ENCODE data around the gene KBTBD13. TPM values are rescaled to one million over a fixed set of nuclear protein-coding genes. Genes with fewer than 3 reads are reported as not detected.
"Not testable (repeated sequence)": the region's sequence is repeated elsewhere in the genome, so short reads cannot be mapped to it uniquely, and the experiment has no call there.

The KBTBD13 gene
- total RNA-seq, 2 experiments from 2014 or later = not detected

GRCh38 chr15:65071381-65071811 is 5.2 kb upstream of the KBTBD13 start:
- H3K4me1 Mint-ChIP-seq (ENCODE audit: low read depth) = peaks cover 6% of the 10 kb centered on the region
- H3K27me3 Mint-ChIP-seq = peaks cover 44% of the 10 kb centered on the region
- CTCF ChIA-PET = no interaction called here
- Histone ChIP-seq H3K4me1 (ENCODE audit: insufficient read depth, low read length) (peaks cover 3% of the 10 kb centered on the region), H3K27ac (ENCODE audit: low read depth in 1 of 2, low read length in 2 of 2) (no peak overlapping the region), H3K27me3 (ENCODE audit: control insufficient read depth in 1 of 2, insufficient read depth in 2 of 2, low read length in 2 of 2) (peaks cover 16 to 23% of the 10 kb centered on the region in 2 experiments), H3K36me3 (ENCODE audit: insufficient read depth, low read length) (no peaks in the 10 kb centered on the region), H3K9me3 (ENCODE audit: control insufficient read depth in 1 of 2, insufficient read depth in 1 of 2, low read length in 2 of 2) (no peaks in the 10 kb centered on the region), H3K4me3 (ENCODE audit: low read length) (no peak overlapping the region)
- POLR2A ChIA-PET = no interaction called here
- no peaks in the 10 kb centered on the region for H3K36me3 Mint-ChIP-seq (ENCODE audit: low read depth)
- ATAC-seq (ENCODE audit: poor library complexity) (no peak), DNase-seq (no peak)
- TF ChIP-seq CTCF (IDR thresholded peaks at IDR 0.05) = no peak
- no peaks in the 10 kb centered on the region for H3K9me3 Mint-ChIP-seq
- intact Hi-C loops (cut with DNase I, micrococcal nuclease) = no loop called here
- H3K4me3 Mint-ChIP-seq = no peak overlapping the region
- no peak overlapping the region for H3K27ac Mint-ChIP-seq

- H3K27me3 Mint-ChIP-seq = peaks cover 40% of the 10 kb centered on the region
- H3K27me3 ChIP-seq (ENCODE audit: control insufficient read depth in 1 of 2, insufficient read depth in 2 of 2, low read length in 2 of 2) = peaks cover 10 to 17% of the 10 kb centered on the region in 2 experiments
- no peak overlapping the region for H3K4me3 ChIP-seq (ENCODE audit: low read length)
- no peaks in the 10 kb centered on the region for H3K9me3 ChIP-seq (ENCODE audit: control insufficient read depth in 1 of 2, insufficient read depth in 1 of 2, low read length in 2 of 2)
- intact Hi-C loops (cut with DNase I, micrococcal nuclease) = no loop called here
- H3K36me3 Mint-ChIP-seq (ENCODE audit: low read depth) = no peaks in the 10 kb centered on the region
- H3K36me3 ChIP-seq (ENCODE audit: insufficient read depth, low read length) = no peaks in the 10 kb centered on the region
- no peak overlapping the region for H3K27ac ChIP-seq (ENCODE audit: low read depth in 1 of 2, low read length in 2 of 2)
- TF ChIP-seq CTCF (IDR thresholded peaks at IDR 0.05) = no peak
- ChIA-PET POLR2A (no interaction called here), CTCF (no interaction called here)
- no peaks in the 10 kb centered on the region for H3K9me3 Mint-ChIP-seq
- no peak overlapping the region for H3K27ac Mint-ChIP-seq
- H3K4me1 Mint-ChIP-seq (ENCODE audit: low read depth) = peaks cover 6% of the 10 kb centered on the region
- ATAC-seq (ENCODE audit: poor library complexity) (no peak), DNase-seq (no peak)
- no peak overlapping the region for H3K4me3 Mint-ChIP-seq
- peaks cover 3% of the 10 kb centered on the region for H3K4me1 ChIP-seq (ENCODE audit: insufficient read depth, low read length)
These were observed 4.5 kb upstream of the KBTBD13 start for GRCh38 chr15:65072027-65072426.

GRCh38 chr15:65072617-65073016 is 3.9 kb upstream of the KBTBD13 start:
- Histone ChIP-seq H3K27ac (ENCODE audit: low read depth in 1 of 2, low read length in 2 of 2) (no peak overlapping the region), H3K36me3 (ENCODE audit: insufficient read depth, low read length) (no peaks in the 10 kb centered on the region), H3K9me3 (ENCODE audit: control insufficient read depth in 1 of 2, insufficient read depth in 1 of 2, low read length in 2 of 2) (peaks cover 0 to under 1% of the 10 kb centered on the region in 2 experiments), H3K27me3 (ENCODE audit: control insufficient read depth in 1 of 2, insufficient read depth in 2 of 2, low read length in 2 of 2) (peaks cover 7 to 11% of the 10 kb centered on the region in 2 experiments), H3K4me1 (ENCODE audit: insufficient read depth, low read length) (peaks cover 1% of the 10 kb centered on the region), H3K4me3 (ENCODE audit: low read length) (no peak overlapping the region)
- DNase-seq = no peak
- Mint-ChIP-seq H3K36me3 (ENCODE audit: low read depth) (no peaks in the 10 kb centered on the region), H3K4me1 (ENCODE audit: low read depth) (peaks cover 6% of the 10 kb centered on the region), H3K27me3 (peaks cover 37% of the 10 kb centered on the region), H3K27ac (no peak overlapping the region), H3K9me3 (no peaks in the 10 kb centered on the region), H3K4me3 (no peak overlapping the region)
- ChIA-PET CTCF (no interaction called here), POLR2A (no interaction called here)
- TF ChIP-seq CTCF (IDR thresholded peaks at IDR 0.05) = no peak
- ATAC-seq (ENCODE audit: poor library complexity) = no peak
- intact Hi-C loops (cut with DNase I, micrococcal nuclease) = no loop called here

GRCh38 chr15:65074946-65075345 is 1.6 kb upstream of the KBTBD13 start:
- H3K27ac Mint-ChIP-seq; DNase-seq; H3K4me3 Mint-ChIP-seq; ATAC-seq (ENCODE audit: poor library complexity); H3K9me3 Mint-ChIP-seq; H3K4me1 ChIP-seq (ENCODE audit: insufficient read depth, low read length); H3K4me3 ChIP-seq (ENCODE audit: low read length); H3K9me3 ChIP-seq (ENCODE audit: control insufficient read depth in 1 of 2, insufficient read depth in 1 of 2, low read length in 2 of 2); H3K27me3 ChIP-seq (ENCODE audit: control insufficient read depth in 1 of 2, insufficient read depth in 2 of 2, low read length in 2 of 2); H3K4me1 Mint-ChIP-seq (ENCODE audit: low read depth); H3K36me3 ChIP-seq (ENCODE audit: insufficient read depth, low read length); POLR2A ChIA-PET; H3K27ac ChIP-seq (ENCODE audit: low read depth in 1 of 2, low read length in 2 of 2); H3K36me3 Mint-ChIP-seq (ENCODE audit: low read depth): not testable (repeated sequence)
- CTCF ChIA-PET = interaction anchor here (1.4 kb wide), 1 partner anchor 12 kb away, joined by 3 read pairs; no protein-coding TSS in a partner anchor
- peaks cover 35% of the 10 kb centered on the region for H3K27me3 Mint-ChIP-seq
- intact Hi-C loops (cut with DNase I, micrococcal nuclease) = loop anchor here in 1 of 2 experiments (5.0 kb wide), 1 partner anchor 43 kb away; no protein-coding TSS in a partner anchor

- CTCF ChIA-PET = interaction anchor here (1.1 to 1.4 kb wide), 2 partner anchors 11 to 42 kb away, joined by 3 read pairs; no protein-coding TSS in a partner anchor
These were observed 745 bp upstream of the KBTBD13 start for GRCh38 chr15:65075607-65076395.

More at GRCh38 chr15:65075607-65076395, 745 bp upstream of the KBTBD13 start:
- intact Hi-C loops (cut with DNase I, micrococcal nuclease) = loop anchor here in 1 of 2 experiments (5.0 kb wide), 1 partner anchor 44 kb away; no protein-coding TSS in a partner anchor
- H3K9me3 Mint-ChIP-seq; POLR2A ChIA-PET; H3K4me1 ChIP-seq (ENCODE audit: insufficient read depth, low read length); DNase-seq; ATAC-seq (ENCODE audit: poor library complexity); H3K4me3 ChIP-seq (ENCODE audit: low read length); H3K27me3 ChIP-seq (ENCODE audit: control insufficient read depth in 1 of 2, insufficient read depth in 2 of 2, low read length in 2 of 2); H3K36me3 Mint-ChIP-seq (ENCODE audit: low read depth); H3K36me3 ChIP-seq (ENCODE audit: insufficient read depth, low read length); H3K4me3 Mint-ChIP-seq; H3K4me1 Mint-ChIP-seq (ENCODE audit: low read depth); H3K27ac ChIP-seq (ENCODE audit: low read depth in 1 of 2, low read length in 2 of 2); H3K9me3 ChIP-seq (ENCODE audit: control insufficient read depth in 1 of 2, insufficient read depth in 1 of 2, low read length in 2 of 2); H3K27ac Mint-ChIP-seq: not testable (repeated sequence)
- peaks cover 29% of the 10 kb centered on the region for H3K27me3 Mint-ChIP-seq
